Activated naive CD4-positive, alpha-beta T cell treated with anti-CD3 and anti-CD28 coated beads for 36 hours (primary cell): ENCODE measurements around the gene GORASP1. TPM values are rescaled to one million over a fixed set of nuclear protein-coding genes. Genes with fewer than 3 reads are reported as not detected.
A peak's percentile ranks its signal among the peaks of the same experiment; 100 is the strongest.

Experiments used
- CTCF ChIA-PET: fragments of 350-600 bp; sonication (Branson Sonifier 250); formaldehyde crosslinking; loops from one replicate; lab custom pipeline; 2021; ENCODE audit warnings: antibody characterized with exemption; lab: Charles Lee
- DNase-seq: peaks from one replicate; pipeline ENCODE4 v3.0.0-alpha.2; 2020
- H3K27ac Mint-ChIP-seq: one replicate; pipeline ENCODE4 v1.8.0; 2021; ENCODE audit warnings: mild to moderate bottlenecking, mixed read lengths
- H3K27me3 Mint-ChIP-seq: one replicate; pipeline ENCODE4 v1.8.0; 2021; ENCODE audit warnings: low read depth, mixed read lengths
- H3K36me3 Mint-ChIP-seq: one replicate; pipeline ENCODE4 v1.8.0; 2021; ENCODE audit warnings: low read depth, mixed read lengths
- H3K4me1 Mint-ChIP-seq: one replicate; pipeline ENCODE4 v1.8.0; 2021; ENCODE audit warnings: low read depth, mixed read lengths
- H3K4me3 Mint-ChIP-seq: one replicate; pipeline ENCODE4 v1.8.0; 2021; ENCODE audit warnings: mild to moderate bottlenecking, moderate library complexity, mixed read lengths
- H3K9me3 Mint-ChIP-seq: one replicate; pipeline ENCODE4 v1.8.0; 2021; ENCODE audit warnings: mixed read lengths
- intact Hi-C: fragments of 100-400 bp; cut with micrococcal nuclease; formaldehyde crosslinking; loops from one replicate; pipeline ENCODE4 v1.15.1; 2023
- total RNA-seq, 2 experiments: library from RNA; stranded (reverse); gene quantifications; one replicate each; pipeline ENCODE4 v1.2.3, GENCODE V29; 2021

Gene GORASP1
- total RNA-seq, 2 experiments from 2014 or later = 19.0 to 21.8 TPM

GRCh38 chr3:39128951-39129350, 21.5 kb upstream of the GORASP1 start:
- H3K4me1 Mint-ChIP-seq = peaks cover 18% of the 10 kb centered on the region
- intact Hi-C loops = loop anchor here (2.0 kb wide), 1 partner anchor 28 kb away; no protein-coding TSS in a partner anchor
- H3K36me3 Mint-ChIP-seq = no peaks in the 10 kb centered on the region
- no peaks in the 10 kb centered on the region for H3K9me3 Mint-ChIP-seq
- no peak overlapping the region for H3K27ac Mint-ChIP-seq
- H3K27me3 Mint-ChIP-seq = no peaks in the 10 kb centered on the region
- CTCF ChIA-PET = interaction anchor here (1.1 to 9.3 kb wide), 4 partner anchors 22 to 167 kb away, joined by 4 to 169 read pairs (median 28); partner anchors contain the start of gene XIRP1
- no peak for DNase-seq
- no peak overlapping the region for H3K4me3 Mint-ChIP-seq

- Mint-ChIP-seq H3K27me3 (no peaks in the 10 kb centered on the region), H3K4me1 (peaks cover 18% of the 10 kb centered on the region), H3K36me3 (no peaks in the 10 kb centered on the region), H3K9me3 (no peaks in the 10 kb centered on the region), H3K27ac (no peak overlapping the region), H3K4me3 (no peak overlapping the region)
- CTCF ChIA-PET = interaction anchor here (1.0 to 9.3 kb wide), 13 partner anchors 9 to 250 kb away, joined by 3 to 169 read pairs (median 6); partner anchors contain the start of genes GORASP1, TTC21A and XIRP1
- no peak for DNase-seq
- intact Hi-C loops = loop anchor here (2.0 kb wide), 1 partner anchor 27 kb away; no protein-coding TSS in a partner anchor
Measured at GRCh38 chr3:39127908-39128304, 20.5 kb upstream of the GORASP1 start.

GRCh38 chr3:39127269-39127907, 20.0 kb upstream of the GORASP1 start:
- DNase-seq = no peak
- Mint-ChIP-seq H3K4me3 (no peak overlapping the region), H3K9me3 (no peaks in the 10 kb centered on the region), H3K36me3 (no peaks in the 10 kb centered on the region), H3K27me3 (no peaks in the 10 kb centered on the region), H3K27ac (peak overlapping the region; percentile 30), H3K4me1 (peaks cover 18% of the 10 kb centered on the region)
- intact Hi-C loops = no loop called here
- CTCF ChIA-PET = interaction anchor here (0.7 to 9.3 kb wide), 28 partner anchors 8 to 251 kb away, joined by 3 to 169 read pairs (median 4); partner anchors contain the start of genes GORASP1, TTC21A and XIRP1

GRCh38 chr3:39126532-39127071, 19.2 kb upstream of the GORASP1 start:
- Mint-ChIP-seq H3K9me3 (no peaks in the 10 kb centered on the region), H3K4me3 (no peak overlapping the region), H3K27ac (no peak overlapping the region), H3K36me3 (no peaks in the 10 kb centered on the region), H3K27me3 (no peaks in the 10 kb centered on the region), H3K4me1 (peaks cover 18% of the 10 kb centered on the region)
- peak; percentile 80 for DNase-seq
- CTCF ChIA-PET = interaction anchor here (0.7 to 9.3 kb wide), 25 partner anchors 9 to 251 kb away, joined by 3 to 169 read pairs (median 5); partner anchors contain the start of genes GORASP1, TTC21A and XIRP1
- intact Hi-C loops = loop anchor here (1.0 kb wide), 3 partner anchors 58 to 162 kb away; no protein-coding TSS in a partner anchor

- peaks cover 18% of the 10 kb centered on the region for H3K4me1 Mint-ChIP-seq
- no peaks in the 10 kb centered on the region for H3K27me3 Mint-ChIP-seq
- no peaks in the 10 kb centered on the region for H3K9me3 Mint-ChIP-seq
- no peak overlapping the region for H3K4me3 Mint-ChIP-seq
- no peak overlapping the region for H3K27ac Mint-ChIP-seq
- CTCF ChIA-PET = interaction anchor here (0.6 to 9.3 kb wide), 19 partner anchors 9 to 252 kb away, joined by 3 to 169 read pairs (median 5); partner anchors contain the start of gene XIRP1
- DNase-seq = no peak
- intact Hi-C loops = loop anchor here (1.0 kb wide), 3 partner anchors 58 to 162 kb away; no protein-coding TSS in a partner anchor
- H3K36me3 Mint-ChIP-seq = no peaks in the 10 kb centered on the region
Measured at GRCh38 chr3:39125841-39126500, 18.5 kb upstream of the GORASP1 start.

- Mint-ChIP-seq H3K9me3 (no peaks in the 10 kb centered on the region), H3K27ac (no peak overlapping the region), H3K4me1 (peaks cover 18% of the 10 kb centered on the region), H3K4me3 (no peak overlapping the region), H3K36me3 (no peaks in the 10 kb centered on the region), H3K27me3 (no peaks in the 10 kb centered on the region)
- CTCF ChIA-PET = interaction anchor here (1.1 to 9.3 kb wide), 6 partner anchors 66 to 165 kb away, joined by 3 to 169 read pairs (median 4); partner anchors contain the start of gene XIRP1
- DNase-seq = no peak
- intact Hi-C loops = no loop called here
Measured at GRCh38 chr3:39124876-39125840, 17.7 kb upstream of the GORASP1 start.

- Mint-ChIP-seq H3K4me1 (peaks cover 11% of the 10 kb centered on the region), H3K4me3 (no peak overlapping the region), H3K27me3 (no peaks in the 10 kb centered on the region), H3K36me3 (no peaks in the 10 kb centered on the region), H3K9me3 (no peaks in the 10 kb centered on the region), H3K27ac (no peak overlapping the region)
- no peak for DNase-seq
- intact Hi-C loops = no loop called here
- CTCF ChIA-PET = interaction anchor here (9.3 kb wide), 1 partner anchor 167 kb away, joined by 169 read pairs; no protein-coding TSS in a partner anchor
Measured at GRCh38 chr3:39122813-39123212, 15.4 kb upstream of the GORASP1 start.

GRCh38 chr3:39121621-39122020, 14.2 kb upstream of the GORASP1 start:
- DNase-seq = no peak
- peaks cover under 1% of the 10 kb centered on the region for H3K4me1 Mint-ChIP-seq
- no peaks in the 10 kb centered on the region for H3K27me3 Mint-ChIP-seq
- intact Hi-C loops = no loop called here
- H3K9me3 Mint-ChIP-seq = no peaks in the 10 kb centered on the region
- H3K27ac Mint-ChIP-seq = no peak overlapping the region
- no peaks in the 10 kb centered on the region for H3K36me3 Mint-ChIP-seq
- CTCF ChIA-PET = interaction anchor here (9.3 kb wide), 1 partner anchor 168 kb away, joined by 169 read pairs; no protein-coding TSS in a partner anchor
- no peak overlapping the region for H3K4me3 Mint-ChIP-seq

- no peak for DNase-seq
- Mint-ChIP-seq H3K27me3 (no peaks in the 10 kb centered on the region), H3K4me1 (no peaks in the 10 kb centered on the region), H3K9me3 (no peaks in the 10 kb centered on the region), H3K36me3 (no peaks in the 10 kb centered on the region), H3K27ac (no peak overlapping the region), H3K4me3 (no peak overlapping the region)
- CTCF ChIA-PET = interaction anchor here (0.6 to 1.6 kb wide), 4 partner anchors 9 to 173 kb away, joined by 3 to 9 read pairs (median 4); no protein-coding TSS in a partner anchor
- intact Hi-C loops = no loop called here
Measured at GRCh38 chr3:39118931-39119660, 11.7 kb upstream of the GORASP1 start.

- no peaks in the 10 kb centered on the region for H3K27me3 Mint-ChIP-seq
- no peaks in the 10 kb centered on the region for H3K36me3 Mint-ChIP-seq
- CTCF ChIA-PET = interaction anchor here (1.0 to 2.4 kb wide), 5 partner anchors 9 to 174 kb away, joined by 3 to 11 read pairs (median 6); no protein-coding TSS in a partner anchor
- no peak for DNase-seq
- no peak overlapping the region for H3K27ac Mint-ChIP-seq
- no peaks in the 10 kb centered on the region for H3K4me1 Mint-ChIP-seq
- no peak overlapping the region for H3K4me3 Mint-ChIP-seq
- intact Hi-C loops = no loop called here
- H3K9me3 Mint-ChIP-seq = no peaks in the 10 kb centered on the region
Measured at GRCh38 chr3:39118079-39118478, 10.7 kb upstream of the GORASP1 start.
